ENCODE results near the gene CRLF1. TPM values are rescaled to one million over a fixed set of nuclear protein-coding genes. Genes with fewer than 3 reads are reported as not detected.

CRLF1 gene
- polyA plus RNA-seq, 2 of the 4 experiments (the other 2 are of a cell fraction), result 0.37 to 2.5 TPM

GRCh38 chr19:18629166-18630088 lies 22.8 kb upstream of the CRLF1 start:
- 78% methylated on average over 12 of the region's 15 CpGs for WGBS (ENCODE audit: missing lambda C conversion rate)
- ATAC-seq, result no peak
- TF ChIP-seq CEBPB (IDR thresholded peaks at IDR 0.05) (0 out of 4 replicates have a peak, but pooled peaks of 1 of the 2 experiments have one; percentile 8), BCL3 (IDR thresholded peaks at IDR 0.05) (no peak), MYC (IDR thresholded peaks at IDR 0.05; ENCODE audit: borderline replicate concordance, low read length) (no peak)
- ChIA-PET CTCF (interaction anchor here (0.8 to 1.5 kb wide), 5 partner anchors 17 to 237 kb away, joined by 3 to 5 read pairs (median 3); partner anchors contain the start of gene TMEM59L), POLR2A (no interaction called here)
- DNase-seq (ENCODE audit: low read depth in 1 of 2, low spot score in 1 of 2), result no peak
- no peaks in the 10 kb centered on the region for H3K9me3 ChIP-seq
- no peaks in the 10 kb centered on the region for H3K4me1 ChIP-seq
- H3K27ac ChIP-seq, result peak overlapping the region in 1 of 2 experiments; percentile 44; a peak in 1 of 6 replicates
- no peak overlapping the region for H3K4me3 ChIP-seq
- FAIRE-seq, result no peak
- no peak overlapping the region for H3K4me2 ChIP-seq

GRCh38 chr19:18626906-18627305 lies 20.3 kb upstream of the CRLF1 start:
- Histone ChIP-seq H3K27ac (no peak overlapping the region), H3K4me2 (no peak overlapping the region), H3K4me1 (no peaks in the 10 kb centered on the region), H3K9me3 (no peaks in the 10 kb centered on the region), H3K4me3 (no peak overlapping the region)
- TF ChIP-seq ESRRA (IDR thresholded peaks at IDR 0.05; ENCODE audit: borderline replicate concordance, low read length), result no peak
- TF ChIP-seq HES2 (IDR thresholded peaks at IDR 0.05), result no peak
- no peak for TF ChIP-seq NPAS2 (CRISPR knock-in tag; IDR thresholded peaks at IDR 0.05; ENCODE audit: borderline replicate concordance)
- TF ChIP-seq POLR2AphosphoS2 (conservative IDR thresholded peaks at IDR 0.05; ENCODE audit: low read length), result no peak
- TF ChIP-seq ZSCAN20 (CRISPR knock-in tag; IDR thresholded peaks at IDR 0.05), result no peak
- TF ChIP-seq SMC3 (IDR thresholded peaks at IDR 0.05), result no peak
- no peak for TF ChIP-seq KDM5A (IDR thresholded peaks at IDR 0.05)
- no peak for TF ChIP-seq ATOH8 (CRISPR knock-in tag; IDR thresholded peaks at IDR 0.05; ENCODE audit: low read depth)
- TF ChIP-seq MAX (IDR thresholded peaks at IDR 0.05), result no peak
- ChIA-PET CTCF (no interaction called here), POLR2A (no interaction called here)
- 57% methylated on average over 2 of the region's 2 CpGs for WGBS (ENCODE audit: missing lambda C conversion rate)
- FAIRE-seq, result no peak
- DNase-seq (ENCODE audit: low read depth in 1 of 2, low spot score in 1 of 2), result no peak
- ATAC-seq, result peak in 1 of 2 experiments; percentile 30; a peak in 1 of 6 replicates

GRCh38 chr19:18620902-18621301 lies 14.3 kb upstream of the CRLF1 start:
- WGBS (ENCODE audit: missing lambda C conversion rate), result 70% methylated on average over 5 of the region's 7 CpGs
- H3K27ac ChIP-seq, result no peak overlapping the region
- H3K4me2 ChIP-seq, result no peak overlapping the region
- no peak overlapping the region for H3K4me3 ChIP-seq
- TF ChIP-seq E2F6 (IDR thresholded peaks at IDR 0.05; ENCODE audit: borderline replicate concordance, low read depth) (no peak), POLR2AphosphoS2 (conservative IDR thresholded peaks at IDR 0.05; ENCODE audit: low read length) (no peak), NR3C1 (IDR thresholded peaks at IDR 0.05) (no peak), ZSCAN20 (CRISPR knock-in tag; IDR thresholded peaks at IDR 0.05) (no peak), HES2 (IDR thresholded peaks at IDR 0.05) (no peak), HOXB13 (CRISPR knock-in tag; IDR thresholded peaks at IDR 0.05; ENCODE audit: low read depth) (no peak), EHF (CRISPR knock-in tag; IDR thresholded peaks at IDR 0.05) (no peak), HMGXB4 (CRISPR knock-in tag; IDR thresholded peaks at IDR 0.05; ENCODE audit: borderline replicate concordance) (no peak), TP53 (CRISPR knock-in tag; IDR thresholded peaks at IDR 0.05) (no peak), FOSB (CRISPR knock-in tag; IDR thresholded peaks at IDR 0.05) (no peak), POLR2A (IDR thresholded peaks at IDR 0.05; ENCODE audit: low read length) (no peak), JUN (IDR thresholded peaks at IDR 0.05) (no peak), RAD21 (conservative IDR thresholded peaks at IDR 0.05 in 1 of 2, IDR thresholded peaks at IDR 0.05 in 1 of 2) (no peak), ATOH8 (CRISPR knock-in tag; IDR thresholded peaks at IDR 0.05; ENCODE audit: low read depth) (no peak), FOXS1 (CRISPR knock-in tag; IDR thresholded peaks at IDR 0.05) (no peak), SREBF2 (IDR thresholded peaks at IDR 0.05) (no peak)
- FAIRE-seq (no peak), ATAC-seq (no peak), DNase-seq (ENCODE audit: low read depth in 1 of 2, low spot score in 1 of 2) (no peak)
- no peaks in the 10 kb centered on the region for H3K4me1 ChIP-seq
- ChIA-PET POLR2A (no interaction called here), CTCF (interaction anchor here (0.7 kb wide), 4 partner anchors 100 to 525 kb away, joined by 3 to 4 read pairs (median 3); no protein-coding TSS in a partner anchor)
- H3K9me3 ChIP-seq, result no peaks in the 10 kb centered on the region
